Fibroblast of lung (primary cell): ENCODE measurements around the gene PRKAG2.

Experiments used
- CTCF ChIP-seq, 2 donors: IDR thresholded peaks in 1 of 2; conservative IDR thresholded peaks in 1 of 2; 1 replicate in 1 of 2; 2 replicates in 1 of 2; pipeline ENCODE4 v1.5.1; 2011 to 2012; ENCODE audit warnings: low read length in 2 of 2, control low read depth in 1 of 2, inconsistent platforms in 1 of 2, low read depth in 1 of 2, mild to moderate bottlenecking in 1 of 2
- EZH2 ChIP-seq: IDR thresholded peaks from 2 replicates; pipeline ENCODE4 v1.5.1; 2012; ENCODE audit warnings: low read length, control low read depth, mild to moderate bottlenecking; ENCODE audit errors: missing control alignments

GRCh38 chr7:151575410-151575809 is 301.5 kb downstream of the PRKAG2 start:
- TF ChIP-seq CTCF (conservative IDR thresholded peaks at IDR 0.05 in 1 of 2, IDR thresholded peaks at IDR 0.05 in 1 of 2; ENCODE audit: low read depth in 1 of 2, low read length in 2 of 2) (no peak), EZH2 (no peak)
